HCT116 (cell line): ENCODE results near the gene SEMA5B.

Source experiments
- ATF3 ChIP-seq: IDR thresholded peaks from 2 replicates; pipeline ENCODE4 v1.6.1; 2012
- CTCF ChIP-seq, 3 experiments: fragments of 200-600 bp in 1 of 3; sonication (generic) in 1 of 3; IDR thresholded peaks in 2 of 3; conservative IDR thresholded peaks in 1 of 3; 2 replicates each; pipeline ENCODE4 v1.5.1; 2012 to 2017; ENCODE audit warnings: low read depth in 2 of 3, low read length in 2 of 3, antibody characterized with exemption in 1 of 3, borderline replicate concordance in 1 of 3, control low read depth in 1 of 3, mild to moderate bottlenecking in 1 of 3, mixed read lengths in 1 of 3, mixed run types in 1 of 3, moderate library complexity in 1 of 3; ENCODE audit not compliant: insufficient read depth in 1 of 3
- EGR1 ChIP-seq: IDR thresholded peaks from 2 replicates; pipeline ENCODE4 v1.6.1; 2012; ENCODE audit warnings: low read depth
- ELF1 ChIP-seq: IDR thresholded peaks from 2 replicates; pipeline ENCODE4 v1.6.1; 2012; ENCODE audit warnings: low read depth, borderline replicate concordance
- EZH2 ChIP-seq: fragments of 200-600 bp; sonication (generic); IDR thresholded peaks from 2 replicates; pipeline ENCODE4 v1.6.1; 2017; ENCODE audit warnings: antibody characterized with exemption, mixed run types
- FOSL1 ChIP-seq: IDR thresholded peaks from 2 replicates; pipeline ENCODE4 v1.6.1; 2012; ENCODE audit warnings: low read depth
- JUND ChIP-seq: IDR thresholded peaks from 2 replicates; pipeline ENCODE4 v1.6.1; 2012
- MAX ChIP-seq: IDR thresholded peaks from 2 replicates; pipeline ENCODE4 v1.6.1; 2012
- POLR2A ChIP-seq: IDR thresholded peaks from 2 replicates; pipeline ENCODE4 v1.7.0; 2011; ENCODE audit warnings: borderline replicate concordance; ENCODE audit not compliant: insufficient read depth, insufficient read length; ENCODE audit errors: extremely low read depth
- POLR2AphosphoS5 ChIP-seq: IDR thresholded peaks from 2 replicates; pipeline ENCODE4 v1.6.1; 2011; ENCODE audit warnings: mild to moderate bottlenecking, low read depth, low read length, moderate library complexity
- RAD21 ChIP-seq: IDR thresholded peaks from 2 replicates; pipeline ENCODE4 v1.6.1; 2012; ENCODE audit warnings: low read depth, mild to moderate bottlenecking
- YY1 ChIP-seq: IDR thresholded peaks from 2 replicates; pipeline ENCODE4 v1.6.1; 2011; ENCODE audit warnings: low read length, low read depth, moderate library complexity, mild to moderate bottlenecking; ENCODE audit not compliant: insufficient replicate concordance; ENCODE audit errors: extremely low read depth
- ZFX ChIP-seq: fragments of 450-650 bp; IDR thresholded peaks from 2 replicates; pipeline ENCODE4 v1.6.1; 2017

GRCh38 chr3:123037015-123037375 is 9.4 kb upstream of the SEMA5B start:
- no peak for TF ChIP-seq CTCF (IDR thresholded peaks at IDR 0.05 in 2 of 3, conservative IDR thresholded peaks at IDR 0.05 in 1 of 3; ENCODE audit: borderline replicate concordance in 1 of 3, insufficient read depth in 1 of 3, low read depth in 2 of 3, low read length in 2 of 3)
- TF ChIP-seq EZH2, result no peak
- no peak for TF ChIP-seq FOSL1
- TF ChIP-seq POLR2AphosphoS5, result no peak
- no peak for TF ChIP-seq MAX
- no peak for TF ChIP-seq EGR1
- no peak for TF ChIP-seq ELF1
- TF ChIP-seq POLR2A, result no peak
- no peak for TF ChIP-seq JUND
- no peak for TF ChIP-seq ZFX
- TF ChIP-seq RAD21, result no peak
- TF ChIP-seq ATF3, result no peak
- TF ChIP-seq YY1, result no peak
